ENCODE measurements around the gene GPX1. TPM values are rescaled to one million over a fixed set of nuclear protein-coding genes. Genes with fewer than 3 reads are reported as not detected.

GPX1 gene
- total RNA-seq, 2 donors from 2014 or later, result 133 to 221 TPM

- H3K4me3 Mint-ChIP-seq, result no peak overlapping the region
- H3K36me3 Mint-ChIP-seq (ENCODE audit: low read depth), result peaks cover 95% of the 10 kb centered on the region
- ATAC-seq (replicated peaks), result no peak
- H3K4me1 Mint-ChIP-seq, result no peaks in the 10 kb centered on the region
- H3K27ac Mint-ChIP-seq, result peak overlapping the region; percentile 45
- H3K27me3 Mint-ChIP-seq, result no peaks in the 10 kb centered on the region
- no peaks in the 10 kb centered on the region for H3K9me3 Mint-ChIP-seq
Measured at GRCh38 chr3:49310677-49311076, 47.5 kb downstream of the GPX1 start.

Other genes starting within 250 kb of the GPX1 start
- 10 to 100 TPM; 33.4 to 36.0 TPM for gene USP19, start 237.5 kb downstream of the GPX1 start, total RNA-seq
- under 1 TPM in 1 of 2 donors, not detected in 1; 0.79 TPM for gene LAMB2, start 225.3 kb downstream of the GPX1 start, total RNA-seq
- gene CCDC71, start 192.0 kb downstream of the GPX1 start, total RNA-seq, result 10 to 100 TPM; 15.6 to 17.0 TPM
- 1 to 10 TPM; 1.0 to 3.7 TPM for gene KLHDC8B, start 186.8 kb downstream of the GPX1 start, total RNA-seq
- gene C3orf62, start 81.1 kb downstream of the GPX1 start, total RNA-seq, result 1 to 10 TPM; 9.3 to 9.4 TPM
- 10 to 100 TPM; 69.1 to 69.2 TPM for gene USP4, start 18.3 kb downstream of the GPX1 start, total RNA-seq
- gene RHOA, start 53.6 kb upstream of the GPX1 start, total RNA-seq, result 100 to 1,000 TPM; 298 to 453 TPM
- gene TCTA, start 54.1 kb upstream of the GPX1 start, total RNA-seq, result 10 to 100 TPM; 14.3 to 18.0 TPM
- 1 to 10 TPM; 1.9 to 2.5 TPM for gene AMT, start 64.1 kb upstream of the GPX1 start, total RNA-seq
- gene NICN1, start 71.0 kb upstream of the GPX1 start, total RNA-seq, result 10 to 100 TPM in 1 of 2 donors, 1 to 10 TPM in 1; 6.7 to 11.6 TPM
- gene DAG1, start 111.9 kb upstream of the GPX1 start, total RNA-seq, result 10 to 100 TPM in 1 of 2 donors, 1 to 10 TPM in 1; 7.0 to 12.3 TPM
- under 1 TPM; 0.13 to 0.22 TPM for gene BSN, start 196.1 kb upstream of the GPX1 start, total RNA-seq

All from activated T-helper 17 cell treated with anti-CD3 and anti-CD28 coated beads, Interleukin-2, amount 50 U/mL, for 72 hours (primary cell).